Measurements from ENCODE around the gene PGM2.
"Not testable (repeated sequence)": the region's sequence is repeated elsewhere in the genome, so short reads cannot be mapped to it uniquely, and the experiment has no call there.

PGM2 gene

GRCh38 chr4:37826295-37827029 is at the start of gene PGM2:
TSS of gene PGM2 (plus strand) at chr4:37826686. CDS start at chr4:37826733, 47 bp downstream.
- DNase-seq, result peak; percentile 92

DNA sequence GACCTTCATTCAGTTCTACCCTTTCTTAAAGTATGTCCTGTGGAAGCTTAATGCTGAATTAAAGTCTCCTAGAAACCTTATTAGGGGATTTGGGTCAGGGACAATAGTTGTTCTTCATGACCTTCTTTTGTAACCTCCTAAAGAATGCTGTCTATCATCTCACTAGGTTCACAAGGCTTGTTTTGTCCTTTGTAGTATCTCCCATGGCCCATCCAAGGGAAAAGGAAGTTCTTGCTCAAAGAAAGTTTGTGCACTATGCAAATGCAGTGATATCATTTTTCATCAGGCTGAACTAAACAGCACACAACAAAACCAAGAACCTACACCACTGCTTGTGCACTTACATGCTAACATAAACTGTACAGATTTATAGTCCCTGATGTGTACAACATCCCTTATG is 46.6 kb upstream of the PGM2 start:
- no peak for DNase-seq

DNA sequence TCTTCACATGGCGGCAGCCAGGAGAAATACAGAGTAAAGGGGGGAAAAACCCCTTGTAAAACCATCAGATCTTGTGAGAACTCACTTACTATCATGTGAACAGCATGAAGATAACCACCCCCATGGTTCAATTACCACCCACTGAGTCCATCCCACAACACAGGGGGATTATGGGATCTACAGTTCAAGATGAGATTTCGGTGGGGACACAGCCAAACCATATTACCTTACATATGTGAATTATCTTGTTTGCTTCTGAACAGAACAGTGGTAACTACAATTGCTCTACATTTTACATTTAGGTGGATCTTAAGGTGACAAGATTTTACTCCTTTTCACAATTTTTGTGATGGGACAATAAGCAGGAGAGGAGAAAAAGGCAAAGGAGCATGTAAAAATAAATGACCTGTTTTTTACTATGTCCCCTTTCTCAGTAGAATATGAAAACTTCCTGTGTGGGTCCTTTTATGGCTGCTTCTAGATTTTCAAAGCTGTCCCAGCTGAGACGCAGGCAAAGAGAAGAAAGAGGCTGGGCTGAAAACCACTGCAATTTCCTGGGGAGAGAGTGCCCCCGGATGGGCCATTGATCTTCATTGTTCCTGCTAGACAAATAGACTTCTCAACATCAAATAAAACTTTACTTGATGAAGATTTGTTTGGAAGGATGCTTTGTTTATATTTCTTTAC is 45.9 kb upstream of the PGM2 start:
- DNase-seq, result peak; percentile 40

DNA sequence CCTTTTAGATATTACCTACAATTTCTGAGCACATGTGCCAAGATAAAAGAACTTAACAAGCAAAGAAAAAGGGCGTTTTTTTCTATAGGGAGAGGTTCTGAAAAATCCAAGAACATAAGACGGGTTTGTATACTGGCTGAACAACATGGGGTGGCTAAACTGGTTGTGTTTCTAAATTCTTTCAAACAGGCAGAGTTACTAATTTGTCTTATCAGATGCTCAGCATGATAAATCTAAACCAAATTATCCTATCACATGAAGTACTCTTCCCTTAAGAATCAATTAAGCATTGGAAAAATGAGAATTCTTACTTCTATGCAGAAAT is 45.4 kb upstream of the PGM2 start:
- no peak for DNase-seq

DNA sequence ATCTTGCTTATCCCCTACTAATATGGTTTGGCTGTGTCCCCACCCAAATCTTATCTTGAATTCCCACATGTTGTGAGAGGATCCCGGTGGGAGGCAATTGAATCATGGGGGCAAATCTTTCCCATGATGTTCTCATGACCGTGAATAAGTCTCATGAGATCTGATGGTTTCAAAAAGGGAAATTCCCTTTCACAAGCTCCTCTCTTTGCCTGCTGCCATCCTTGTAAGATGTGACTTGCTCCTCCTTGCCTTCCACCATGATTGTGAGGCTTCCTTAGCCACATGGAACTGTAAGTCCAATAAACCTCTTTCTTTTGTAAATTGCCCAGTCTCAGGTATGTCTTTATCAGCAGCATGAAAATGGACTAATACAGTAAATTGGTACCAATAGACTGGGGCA is 40.2 kb upstream of the PGM2 start:
- not testable (repeated sequence) for DNase-seq

- DNase-seq, result not testable (repeated sequence)
Observed at GRCh38 chr4:37787883-37788460, 38.5 kb upstream of the PGM2 start.

GRCh38 chr4:37788819-37789218 is 37.7 kb upstream of the PGM2 start:
- no peak for DNase-seq

DNA sequence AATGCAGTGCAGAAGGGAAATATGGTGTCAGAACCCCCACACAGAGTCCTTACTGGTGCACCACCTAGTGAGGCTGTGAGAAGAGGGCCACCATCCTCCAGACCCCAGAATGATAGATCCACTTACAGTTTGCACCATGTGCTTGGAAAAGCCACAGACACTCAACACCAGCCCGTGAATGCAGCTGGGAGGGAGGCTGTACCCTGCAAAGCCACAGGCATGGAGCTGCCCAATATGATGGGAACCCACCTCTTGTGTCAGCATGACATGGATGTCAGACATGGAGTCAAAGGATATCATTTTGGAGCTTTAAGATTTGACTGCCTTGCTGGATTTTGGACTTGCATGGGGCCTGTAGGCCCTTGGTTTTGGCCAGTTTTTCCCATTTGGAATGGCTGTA is 34.2 kb upstream of the PGM2 start:
- no peak for DNase-seq

DNA sequence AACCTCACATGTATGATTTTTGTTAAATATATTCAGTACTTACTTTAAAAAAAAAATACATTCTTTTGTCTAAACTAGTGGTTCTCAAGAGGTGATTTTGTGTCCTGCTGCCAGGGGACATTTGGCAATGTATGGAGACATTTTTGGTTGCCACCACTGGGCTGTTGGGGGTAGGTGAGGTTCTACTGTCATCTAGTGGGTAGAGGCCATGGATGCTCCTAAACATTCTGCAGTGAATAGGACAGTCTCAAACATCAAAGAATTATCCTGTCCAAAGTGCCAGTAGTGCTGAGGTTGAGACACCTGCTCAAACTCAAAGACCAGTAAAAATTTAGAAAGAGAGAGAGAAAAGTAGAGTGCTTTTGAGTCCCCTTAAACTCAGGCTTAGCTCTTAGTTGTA is 32.9 kb upstream of the PGM2 start:
- DNase-seq, result peak; percentile 21

- no peak for DNase-seq
Observed at GRCh38 chr4:37794056-37794455, 32.4 kb upstream of the PGM2 start.

DNA sequence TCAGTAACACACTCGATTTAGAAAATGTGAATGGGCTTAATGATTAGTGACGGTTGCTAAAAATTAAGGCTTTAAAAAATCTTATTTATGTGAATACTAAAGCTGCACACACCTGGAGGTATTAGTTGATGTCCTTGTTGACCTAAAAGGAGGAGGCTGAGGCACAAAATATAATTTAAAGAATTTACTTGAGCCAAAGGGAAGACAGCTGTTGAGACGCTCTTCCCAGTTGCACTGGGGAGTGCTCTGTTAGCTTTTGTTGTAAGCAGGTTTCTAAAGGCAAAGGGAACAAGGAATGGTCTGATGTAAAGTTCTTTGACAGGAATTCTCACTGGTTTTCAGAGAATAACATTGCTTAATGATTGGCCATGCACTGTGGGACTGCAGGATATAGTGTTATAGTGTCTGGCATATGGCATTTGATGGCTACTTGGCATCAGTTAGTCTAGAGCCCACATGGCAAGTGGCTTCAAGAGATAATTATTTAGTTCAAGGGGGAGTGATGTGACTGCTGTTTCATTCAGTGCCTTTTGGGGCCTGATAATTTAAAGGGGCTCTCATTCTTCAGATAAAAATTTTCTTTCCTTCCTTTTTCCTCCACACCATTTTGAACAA is 30.8 kb upstream of the PGM2 start:
- DNase-seq, result no peak

DNA sequence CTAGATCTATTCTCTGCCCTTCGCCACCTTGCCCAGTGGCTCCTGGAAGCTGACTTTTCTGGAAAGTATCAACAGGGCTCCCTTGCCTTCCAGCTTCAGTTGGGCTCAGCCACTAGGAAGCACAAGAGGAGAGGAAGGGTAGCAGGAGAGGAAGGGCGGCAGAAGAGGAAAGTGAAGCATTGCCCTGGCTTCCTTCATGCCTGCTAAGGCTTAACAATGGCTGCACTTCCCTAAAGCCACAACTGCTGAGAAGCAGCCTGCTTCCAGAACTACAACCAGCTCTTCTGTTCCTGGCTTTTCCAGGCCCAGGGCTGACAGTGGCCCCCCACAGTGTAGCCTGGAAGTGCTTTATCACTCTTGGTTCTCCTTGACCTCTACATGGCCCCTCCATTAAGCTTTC is 29.1 kb upstream of the PGM2 start:
- DNase-seq, result no peak

GRCh38 chr4:37797923-37798322 is 28.6 kb upstream of the PGM2 start:
- no peak for DNase-seq

- no peak for DNase-seq
Observed at GRCh38 chr4:37798616-37799015, 27.9 kb upstream of the PGM2 start.

GRCh38 chr4:37799941-37800554 is 26.4 kb upstream of the PGM2 start:
- no peak for DNase-seq

DNA sequence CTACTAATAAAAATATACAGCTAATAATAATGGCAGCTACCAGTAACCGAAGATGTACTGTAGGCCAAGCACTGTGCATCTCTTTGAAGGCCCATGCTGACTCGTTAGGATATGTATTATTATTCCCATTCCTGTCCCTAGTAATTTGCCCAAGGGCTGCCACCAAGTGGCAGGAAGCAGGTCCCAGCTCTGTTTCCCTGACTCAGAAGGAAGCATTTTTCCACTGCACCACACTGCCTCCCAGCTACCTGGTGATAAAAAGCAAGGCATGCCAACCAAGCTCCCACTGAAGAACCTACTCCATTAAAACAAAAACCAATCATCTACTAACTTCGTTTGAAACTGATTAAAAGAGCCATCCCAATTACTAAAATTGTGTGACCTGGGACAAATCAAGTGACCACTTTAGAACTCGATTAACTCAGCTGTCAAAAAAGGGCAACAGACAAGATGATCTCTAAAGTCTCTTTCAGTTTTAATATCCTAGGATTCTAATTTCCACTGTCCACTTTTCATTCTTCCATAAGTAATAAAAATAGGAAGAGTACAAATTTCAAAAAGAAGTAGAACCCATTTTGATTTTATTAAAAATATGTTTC is 24.3 kb upstream of the PGM2 start:
- DNase-seq, result peak; percentile 50

DNA sequence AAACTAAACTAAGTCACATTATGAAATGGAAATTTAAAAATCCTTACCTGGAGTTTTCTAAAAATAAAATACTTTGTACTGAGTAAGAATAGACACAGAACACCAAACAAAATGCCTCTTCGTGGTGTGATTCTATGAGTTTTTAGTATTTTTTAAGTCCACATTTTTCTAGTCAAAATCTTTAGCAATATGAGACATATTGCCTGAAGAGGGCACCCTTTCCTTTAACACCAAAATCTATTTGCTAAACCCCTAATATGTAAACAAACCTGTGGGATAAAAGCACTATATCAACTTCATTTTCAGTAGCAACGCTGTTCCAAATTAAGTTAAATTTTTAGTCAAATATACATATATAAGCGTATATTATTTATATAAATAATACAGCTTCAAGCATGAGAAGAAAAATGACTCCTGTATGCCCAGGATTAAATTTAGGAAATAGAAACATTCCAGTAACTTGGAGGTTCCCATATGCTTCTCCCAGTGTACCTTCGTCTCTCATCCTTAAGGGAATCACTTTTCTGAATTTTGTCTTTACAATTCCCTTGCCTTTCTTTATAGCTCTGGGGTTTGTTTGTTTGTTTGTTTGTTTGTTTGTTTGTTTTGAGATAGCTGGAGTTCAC is 23.0 kb upstream of the PGM2 start:
- no peak for DNase-seq

DNA sequence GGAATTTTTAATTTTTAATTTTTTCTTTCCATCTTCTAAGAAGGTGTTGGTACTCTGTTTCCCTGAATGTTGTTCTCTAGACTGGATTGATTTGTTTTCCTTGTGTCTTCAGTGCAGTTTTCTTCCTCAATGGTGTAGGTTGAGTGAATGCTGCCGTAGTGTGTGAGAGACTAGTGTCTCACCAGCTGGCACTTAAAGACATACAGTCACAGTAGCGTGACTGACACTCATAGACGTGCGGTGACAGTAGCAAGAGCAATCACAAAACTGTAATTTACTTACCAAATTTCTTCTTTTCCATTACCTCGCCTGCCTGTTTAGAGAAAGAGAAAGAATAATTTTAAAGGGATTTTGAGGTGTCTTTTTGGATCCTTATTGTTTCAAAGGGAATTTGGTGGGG is 21.4 kb upstream of the PGM2 start:
- no peak for DNase-seq

- DNase-seq, result no peak
Observed at GRCh38 chr4:37812713-37813112, 13.8 kb upstream of the PGM2 start.

DNA sequence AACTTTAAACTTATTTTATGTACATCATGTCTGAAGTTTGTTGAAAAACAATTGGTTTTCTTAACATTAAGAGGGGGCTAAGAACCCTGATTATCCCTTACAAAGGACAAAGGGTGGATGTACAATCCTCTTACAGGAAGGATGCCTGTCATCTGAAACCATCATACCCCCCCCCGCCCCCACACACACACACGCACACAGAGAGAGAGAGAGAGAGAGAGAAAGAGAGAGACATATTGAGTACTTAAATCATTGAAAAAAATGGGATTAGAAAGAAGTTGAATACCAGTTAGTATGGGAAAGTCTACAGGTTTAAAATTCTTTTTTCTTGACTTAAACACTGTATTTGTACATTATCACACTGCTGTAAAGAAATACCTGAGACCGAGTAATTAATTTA is 10.9 kb upstream of the PGM2 start:
- DNase-seq, result no peak

GRCh38 chr4:37816006-37816405 is 10.5 kb upstream of the PGM2 start:
- no peak for DNase-seq

DNA sequence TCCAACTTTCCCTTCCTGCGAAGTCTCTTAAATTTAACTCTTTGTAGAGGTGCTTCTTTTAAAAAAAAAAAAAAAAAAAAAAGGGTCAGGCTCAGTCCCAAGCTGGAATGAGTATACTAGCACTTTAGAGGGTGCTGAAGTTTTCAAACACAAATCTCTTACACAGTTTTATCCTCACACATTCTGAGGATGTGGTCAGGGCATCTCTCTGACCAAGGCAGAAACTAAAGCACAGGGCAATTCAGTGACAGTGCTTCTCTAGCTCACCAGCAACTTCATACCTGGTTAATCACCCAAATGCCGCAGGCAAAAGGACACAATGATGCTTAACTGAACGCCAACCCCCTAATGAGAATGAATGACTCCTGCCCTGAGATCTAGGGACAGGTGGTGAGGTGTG is 9.8 kb upstream of the PGM2 start:
- DNase-seq, result no peak

DNA sequence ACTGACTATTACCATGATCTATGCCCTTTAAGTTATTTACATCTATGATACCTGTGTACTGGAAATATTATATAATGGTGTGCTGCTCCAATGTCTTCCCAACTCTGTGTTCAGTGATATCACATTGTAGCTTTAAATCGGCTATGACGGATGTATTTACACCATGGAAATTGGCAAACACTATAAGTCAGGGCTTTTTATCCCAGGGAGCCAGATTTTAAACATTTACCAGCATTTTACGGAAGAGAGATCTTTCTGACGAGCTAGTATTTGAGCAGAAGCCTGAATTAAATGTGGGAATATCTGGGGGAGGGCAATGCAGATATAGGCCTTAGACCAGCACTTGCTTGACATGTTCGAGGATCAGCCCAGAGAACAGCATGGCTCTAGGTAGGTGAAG is 7.7 kb upstream of the PGM2 start:
- DNase-seq, result no peak
